ENCODE results near the gene TRPM4. TPM values are rescaled to one million over a fixed set of nuclear protein-coding genes. Genes with fewer than 3 reads are reported as not detected.

TRPM4 gene
- total RNA-seq, 1 donor from 2014 or later, result 58.5 TPM

DNA sequence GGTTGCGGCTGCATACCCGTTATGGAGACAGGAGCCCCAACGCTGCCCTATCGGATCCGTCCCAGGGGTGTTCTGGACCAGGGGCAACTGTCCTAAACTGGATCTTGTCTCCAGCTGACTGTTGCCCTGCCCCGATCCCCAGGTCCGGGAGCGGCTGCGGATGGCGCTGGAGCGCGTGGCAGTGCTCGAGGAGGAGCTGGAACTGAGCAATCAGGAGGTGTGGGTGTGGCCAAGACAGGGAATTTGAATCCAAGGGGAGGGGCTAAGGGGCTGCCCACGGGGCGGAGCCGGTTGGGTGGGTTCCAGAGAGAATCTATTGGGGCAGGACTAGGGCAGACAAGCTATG is 28.4 kb upstream of the TRPM4 start:
- no peak overlapping the region for H3K27ac Mint-ChIP-seq
- DNase-seq (ENCODE audit: low spot score in 2 of 2, unreplicated experiment in 2 of 2), result no peak
- peaks cover 8% of the 10 kb centered on the region for H3K27me3 Mint-ChIP-seq (ENCODE audit: low read depth)
- H3K4me3 Mint-ChIP-seq, result no peak overlapping the region
- no peaks in the 10 kb centered on the region for H3K36me3 Mint-ChIP-seq
- H3K9me3 Mint-ChIP-seq, result no peaks in the 10 kb centered on the region
- TF ChIP-seq, protein P1, sequence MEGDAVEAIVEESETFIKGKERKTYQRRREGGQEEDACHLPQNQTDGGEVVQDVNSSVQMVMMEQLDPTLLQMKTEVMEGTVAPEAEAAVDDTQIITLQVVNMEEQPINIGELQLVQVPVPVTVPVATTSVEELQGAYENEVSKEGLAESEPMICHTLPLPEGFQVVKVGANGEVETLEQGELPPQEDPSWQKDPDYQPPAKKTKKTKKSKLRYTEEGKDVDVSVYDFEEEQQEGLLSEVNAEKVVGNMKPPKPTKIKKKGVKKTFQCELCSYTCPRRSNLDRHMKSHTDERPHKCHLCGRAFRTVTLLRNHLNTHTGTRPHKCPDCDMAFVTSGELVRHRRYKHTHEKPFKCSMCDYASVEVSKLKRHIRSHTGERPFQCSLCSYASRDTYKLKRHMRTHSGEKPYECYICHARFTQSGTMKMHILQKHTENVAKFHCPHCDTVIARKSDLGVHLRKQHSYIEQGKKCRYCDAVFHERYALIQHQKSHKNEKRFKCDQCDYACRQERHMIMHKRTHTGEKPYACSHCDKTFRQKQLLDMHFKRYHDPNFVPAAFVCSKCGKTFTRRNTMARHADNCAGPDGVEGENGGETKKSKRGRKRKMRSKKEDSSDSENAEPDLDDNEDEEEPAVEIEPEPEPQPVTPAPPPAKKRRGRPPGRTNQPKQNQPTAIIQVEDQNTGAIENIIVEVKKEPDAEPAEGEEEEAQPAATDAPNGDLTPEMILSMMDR (IDR thresholded peaks at IDR 0.05; ENCODE audit: unreplicated experiment), result no peak
- H3K4me1 Mint-ChIP-seq, result peaks cover 19% of the 10 kb centered on the region

DNA sequence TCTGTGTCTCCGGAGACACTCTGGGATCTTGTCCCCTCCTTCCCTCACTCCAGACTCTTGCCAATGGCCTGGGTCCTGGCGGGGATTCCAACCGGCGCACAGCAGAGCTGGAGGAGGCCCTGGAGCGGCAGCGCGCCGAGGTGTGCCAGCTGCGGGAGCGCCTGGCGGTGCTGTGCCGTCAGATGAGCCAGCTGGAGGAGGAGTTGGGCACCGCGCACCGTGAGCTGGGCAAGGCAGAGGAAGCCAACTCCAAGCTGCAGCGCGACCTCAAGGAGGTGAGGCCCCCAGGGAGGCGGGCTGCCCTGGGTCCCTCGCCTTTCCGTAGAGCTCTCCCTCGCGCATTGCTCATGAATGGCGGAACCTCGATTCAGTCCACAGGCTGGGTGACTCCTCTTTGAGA is 27.3 kb upstream of the TRPM4 start:
- H3K4me3 Mint-ChIP-seq, result no peak overlapping the region

GRCh38 chr19:49132974-49133609 is 24.5 kb upstream of the TRPM4 start:
- peak overlapping the region; percentile 33 for H3K4me3 Mint-ChIP-seq
- DNase-seq (ENCODE audit: low spot score in 2 of 2, unreplicated experiment in 2 of 2), result no peak
- H3K9me3 Mint-ChIP-seq, result no peaks in the 10 kb centered on the region
- TF ChIP-seq, protein P1 (IDR thresholded peaks at IDR 0.05; ENCODE audit: unreplicated experiment), result no peak
- H3K4me1 Mint-ChIP-seq, result peaks cover 18% of the 10 kb centered on the region
- H3K27me3 Mint-ChIP-seq (ENCODE audit: low read depth), result no peaks in the 10 kb centered on the region
- peaks cover 1% of the 10 kb centered on the region for H3K36me3 Mint-ChIP-seq
- H3K27ac Mint-ChIP-seq, result no peak overlapping the region

More for the DNA sequence above, 27.3 kb upstream of the TRPM4 start:
- DNase-seq (ENCODE audit: low spot score in 2 of 2, unreplicated experiment in 2 of 2), result no peak
- Mint-ChIP-seq H3K27ac (no peak overlapping the region), H3K36me3 (peaks cover 1% of the 10 kb centered on the region), H3K9me3 (no peaks in the 10 kb centered on the region), H3K4me1 (peaks cover 19% of the 10 kb centered on the region), H3K27me3 (ENCODE audit: low read depth) (peaks cover 4% of the 10 kb centered on the region)
- TF ChIP-seq, protein P1 (IDR thresholded peaks at IDR 0.05; ENCODE audit: unreplicated experiment), result no peak

DNA sequence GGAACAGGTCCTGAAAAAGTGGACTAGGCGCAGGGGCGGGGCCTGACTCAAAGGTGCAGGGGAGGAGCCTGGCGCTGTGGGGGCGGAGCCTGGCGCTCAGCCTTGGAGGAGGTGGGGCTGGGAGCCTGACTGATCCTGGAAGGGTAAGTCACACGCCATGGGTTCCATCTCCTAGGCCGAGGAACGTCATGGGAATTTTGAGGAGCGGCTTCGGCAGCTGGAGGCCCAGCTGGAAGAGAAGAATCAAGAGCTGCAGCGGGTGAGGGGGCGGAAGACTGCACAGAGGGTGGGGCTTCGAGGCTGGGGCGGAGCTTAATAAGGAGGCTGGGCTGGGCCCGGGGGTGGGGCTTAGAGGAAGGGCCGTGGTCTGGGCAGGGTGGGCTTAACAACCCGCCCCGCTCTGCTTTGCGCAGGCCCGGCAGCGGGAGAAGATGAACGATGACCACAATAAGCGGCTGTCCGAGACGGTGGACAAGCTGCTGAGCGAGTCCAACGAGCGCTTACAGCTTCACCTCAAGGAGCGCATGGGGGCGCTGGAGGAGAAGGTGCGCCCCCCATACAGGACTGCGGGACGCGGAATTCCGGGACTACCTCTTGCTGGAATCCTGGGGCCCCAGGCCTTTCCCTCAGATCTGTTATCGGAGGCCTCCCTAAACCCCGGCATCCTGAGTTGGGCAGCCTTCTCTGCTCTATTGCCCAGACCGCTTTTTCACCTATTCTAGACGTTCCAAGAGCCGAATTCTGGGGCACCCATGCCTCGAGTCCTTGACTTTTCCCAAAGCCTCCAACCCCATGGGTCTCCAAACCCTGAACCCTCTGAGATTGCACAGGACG is 23.8 kb upstream of the TRPM4 start:
- TF ChIP-seq, protein P1 (IDR thresholded peaks at IDR 0.05; ENCODE audit: unreplicated experiment), result no peak
- DNase-seq (ENCODE audit: low spot score in 2 of 2, unreplicated experiment in 2 of 2), result no peak
- peaks cover 11% of the 10 kb centered on the region for H3K4me1 Mint-ChIP-seq
- peak overlapping the region; percentile 33 for H3K4me3 Mint-ChIP-seq
- no peaks in the 10 kb centered on the region for H3K27me3 Mint-ChIP-seq (ENCODE audit: low read depth)
- no peaks in the 10 kb centered on the region for H3K9me3 Mint-ChIP-seq
- no peak overlapping the region for H3K27ac Mint-ChIP-seq
- H3K36me3 Mint-ChIP-seq, result peaks cover 1% of the 10 kb centered on the region

GRCh38 chr19:49135686-49136085 is 21.9 kb upstream of the TRPM4 start:
- Mint-ChIP-seq H3K27ac (no peak overlapping the region), H3K36me3 (peaks cover 1% of the 10 kb centered on the region), H3K27me3 (ENCODE audit: low read depth) (no peaks in the 10 kb centered on the region), H3K4me3 (no peak overlapping the region), H3K4me1 (peaks cover 10% of the 10 kb centered on the region), H3K9me3 (no peaks in the 10 kb centered on the region)
- TF ChIP-seq, protein P1 (IDR thresholded peaks at IDR 0.05; ENCODE audit: unreplicated experiment), result no peak
- no peak for DNase-seq (ENCODE audit: low spot score in 2 of 2, unreplicated experiment in 2 of 2)
